Epidermal melanocyte (primary cell): ENCODE results near the gene BCO1.

ENCODE experiments used
- DNase-seq: peaks from one replicate; pipeline ENCODE4 v3.0.0; 2011; ENCODE audit warnings: low spot score; ENCODE audit not compliant: insufficient read length

Gene BCO1

GRCh38 chr16:81231014-81231413 lies 7.5 kb upstream of the BCO1 start:
- no peak for DNase-seq

GRCh38 chr16:81232740-81233367 lies 5.6 kb upstream of the BCO1 start:
- DNase-seq, result no peak

GRCh38 chr16:81237282-81237681 lies 1.2 kb upstream of the BCO1 start:
- DNase-seq, result no peak

- DNase-seq, result no peak
These were observed 570 bp upstream of the BCO1 start for GRCh38 chr16:81237942-81238295.

- no peak for DNase-seq
These were observed 1.1 kb downstream of the BCO1 start for GRCh38 chr16:81239367-81240121.

GRCh38 chr16:81241706-81242105 lies 3.2 kb downstream of the BCO1 start:
- DNase-seq, result no peak

GRCh38 chr16:81242977-81243618 lies 4.6 kb downstream of the BCO1 start:
- no peak for DNase-seq

GRCh38 chr16:81243942-81244341 lies 5.5 kb downstream of the BCO1 start:
- DNase-seq, result no peak

- no peak for DNase-seq
These were observed 13.4 kb downstream of the BCO1 start for GRCh38 chr16:81251871-81252270.

- no peak for DNase-seq
These were observed 14.7 kb downstream of the BCO1 start for GRCh38 chr16:81253141-81253540.

GRCh38 chr16:81254922-81255526 lies 16.5 kb downstream of the BCO1 start:
- no peak for DNase-seq

- DNase-seq, result no peak
These were observed 21.4 kb downstream of the BCO1 start for GRCh38 chr16:81259916-81260315.

GRCh38 chr16:81261049-81261648 lies 22.7 kb downstream of the BCO1 start:
- DNase-seq, result no peak

GRCh38 chr16:81263470-81264220 lies 25.2 kb downstream of the BCO1 start:
- no peak for DNase-seq

- DNase-seq, result no peak
These were observed 25.9 kb downstream of the BCO1 start for GRCh38 chr16:81264386-81264785.

GRCh38 chr16:81265052-81265451 lies 26.6 kb downstream of the BCO1 start:
- no peak for DNase-seq

GRCh38 chr16:81265658-81266451 lies 27.4 kb downstream of the BCO1 start:
- DNase-seq, result no peak

- DNase-seq, result no peak
These were observed 28.2 kb downstream of the BCO1 start for GRCh38 chr16:81266680-81267095.

- no peak for DNase-seq
These were observed 30.0 kb downstream of the BCO1 start for GRCh38 chr16:81268509-81268908.

- no peak for DNase-seq
These were observed 34.9 kb downstream of the BCO1 start for GRCh38 chr16:81273223-81273950.
